ENCODE measurements around the gene VPS13C. TPM values are rescaled to one million over a fixed set of nuclear protein-coding genes. Genes with fewer than 3 reads are reported as not detected.
"Not testable (repeated sequence)": the region's sequence is repeated elsewhere in the genome, so short reads cannot be mapped to it uniquely, and the experiment has no call there.

Gene VPS13C
- total and polyA plus RNA-seq, 2 experiments from 2014 or later: 8.7 to 21.7 TPM

GRCh38 chr15:62052713-62053112 is 7.5 kb downstream of the VPS13C start:
- TF ChIP-seq EZH2 (IDR thresholded peaks at IDR 0.05; ENCODE audit: insufficient read depth, poor library complexity, severe bottlenecking) (no peak), EZH2phosphoT487 (IDR thresholded peaks at IDR 0.05; ENCODE audit: insufficient read depth, low read depth) (no peak)
- Histone ChIP-seq H3K4me1 (ENCODE audit: insufficient read depth) (no peaks in the 10 kb centered on the region), H3K9ac (no peak overlapping the region), H3K36me3 (ENCODE audit: low read depth) (no peaks in the 10 kb centered on the region), H3K4me3 (no peak overlapping the region), H3K27ac (no peak overlapping the region), H3F3A (ENCODE audit: insufficient read depth) (no peaks in the 10 kb centered on the region), H4K20me1 (ENCODE audit: insufficient read depth) (no peaks in the 10 kb centered on the region), H3K9me3 (ENCODE audit: low read depth) (no peaks in the 10 kb centered on the region), H3K4me2 (ENCODE audit: unreplicated experiment) (no peak overlapping the region), H3K27me3 (replicated peaks; ENCODE audit: insufficient read depth) (no peaks in the 10 kb centered on the region), H2AFZ (no peak overlapping the region), H3K9me2 (ENCODE audit: insufficient read depth) (no peaks in the 10 kb centered on the region), H3K79me2 (ENCODE audit: insufficient read depth) (peaks cover 77% of the 10 kb centered on the region)
- DNase-seq: no peak
- WGBS, 2 experiments (ENCODE audit: low coverage in 1 of 2, low lambda C conversion rate in 2 of 2, missing lambda C conversion rate in 2 of 2): 96 to 98% methylated on average over 1 of the region's 1 CpG
- in situ Hi-C loops (cut with MboI): no loop called here

- no peaks in the 10 kb centered on the region for H3K27me3 ChIP-seq (replicated peaks; ENCODE audit: insufficient read depth)
- no peaks in the 10 kb centered on the region for H3K4me1 ChIP-seq (ENCODE audit: insufficient read depth)
- TF ChIP-seq EZH2 (IDR thresholded peaks at IDR 0.05; ENCODE audit: insufficient read depth, poor library complexity, severe bottlenecking) (no peak), EZH2phosphoT487 (IDR thresholded peaks at IDR 0.05; ENCODE audit: insufficient read depth, low read depth) (no peak)
- no peak overlapping the region for H3K4me2 ChIP-seq (ENCODE audit: unreplicated experiment)
- H2AFZ ChIP-seq: no peak overlapping the region
- no peak for DNase-seq
- H4K20me1 ChIP-seq (ENCODE audit: insufficient read depth): no peaks in the 10 kb centered on the region
- H3K36me3 ChIP-seq (ENCODE audit: low read depth): no peaks in the 10 kb centered on the region
- H3F3A ChIP-seq (ENCODE audit: insufficient read depth): no peaks in the 10 kb centered on the region
- H3K9me2 ChIP-seq (ENCODE audit: insufficient read depth): no peaks in the 10 kb centered on the region
- H3K79me2 ChIP-seq (ENCODE audit: insufficient read depth): peaks cover 78% of the 10 kb centered on the region
- 98 to 100% methylated on average over 4 of the region's 4 CpGs for WGBS, 2 experiments (ENCODE audit: low coverage in 1 of 2, low lambda C conversion rate in 2 of 2, missing lambda C conversion rate in 2 of 2)
- in situ Hi-C loops (cut with MboI): no loop called here
- H3K9ac ChIP-seq: no peak overlapping the region
- no peak overlapping the region for H3K4me3 ChIP-seq
- H3K9me3 ChIP-seq (ENCODE audit: low read depth): no peaks in the 10 kb centered on the region
- H3K27ac ChIP-seq: no peak overlapping the region
Observed at GRCh38 chr15:62051166-62051565, 9.1 kb downstream of the VPS13C start.

GRCh38 chr15:62050115-62050514 is 10.1 kb downstream of the VPS13C start:
- H3K9ac ChIP-seq: no peak overlapping the region

GRCh38 chr15:62048254-62048653 is 12.0 kb downstream of the VPS13C start:
- H3K4me3 ChIP-seq; H2AFZ ChIP-seq; H3K36me3 ChIP-seq (ENCODE audit: low read depth); H3K9ac ChIP-seq; DNase-seq; H4K20me1 ChIP-seq (ENCODE audit: insufficient read depth); H3K27me3 ChIP-seq (replicated peaks; ENCODE audit: insufficient read depth); H3K9me2 ChIP-seq (ENCODE audit: insufficient read depth); H3F3A ChIP-seq (ENCODE audit: insufficient read depth); H3K4me2 ChIP-seq (ENCODE audit: unreplicated experiment); H3K9me3 ChIP-seq (ENCODE audit: low read depth); H3K27ac ChIP-seq; in situ Hi-C loops (cut with MboI); H3K4me1 ChIP-seq (ENCODE audit: insufficient read depth): not testable (repeated sequence)
- WGBS, 2 experiments (ENCODE audit: low coverage in 1 of 2, low lambda C conversion rate in 2 of 2, missing lambda C conversion rate in 2 of 2): 84 to 96% methylated on average over 4 of the region's 4 CpGs
- H3K79me2 ChIP-seq (ENCODE audit: insufficient read depth): peaks cover 60% of the 10 kb centered on the region

More at GRCh38 chr15:62050115-62050514, 10.1 kb downstream of the VPS13C start:
- no peaks in the 10 kb centered on the region for H3K9me2 ChIP-seq (ENCODE audit: insufficient read depth)
- in situ Hi-C loops (cut with MboI): no loop called here
- H3F3A ChIP-seq (ENCODE audit: insufficient read depth): no peaks in the 10 kb centered on the region
- no peak overlapping the region for H3K4me3 ChIP-seq
- peaks cover 78% of the 10 kb centered on the region for H3K79me2 ChIP-seq (ENCODE audit: insufficient read depth)
- no peaks in the 10 kb centered on the region for H3K9me3 ChIP-seq (ENCODE audit: low read depth)
- TF ChIP-seq EZH2 (IDR thresholded peaks at IDR 0.05; ENCODE audit: insufficient read depth, poor library complexity, severe bottlenecking) (no peak), EZH2phosphoT487 (IDR thresholded peaks at IDR 0.05; ENCODE audit: insufficient read depth, low read depth) (no peak)
- no peak overlapping the region for H3K27ac ChIP-seq
- H3K27me3 ChIP-seq (replicated peaks; ENCODE audit: insufficient read depth): no peaks in the 10 kb centered on the region
- 100% methylated on average over 1 of the region's 1 CpG for WGBS, 2 experiments (ENCODE audit: low coverage in 1 of 2, low lambda C conversion rate in 2 of 2, missing lambda C conversion rate in 2 of 2)
- H3K36me3 ChIP-seq (ENCODE audit: low read depth): no peaks in the 10 kb centered on the region
- no peak overlapping the region for H2AFZ ChIP-seq
- no peak overlapping the region for H3K4me2 ChIP-seq (ENCODE audit: unreplicated experiment)
- no peak for DNase-seq
- H4K20me1 ChIP-seq (ENCODE audit: insufficient read depth): no peaks in the 10 kb centered on the region
- no peaks in the 10 kb centered on the region for H3K4me1 ChIP-seq (ENCODE audit: insufficient read depth)

GRCh38 chr15:62047282-62047827 is 12.9 kb downstream of the VPS13C start:
- Histone ChIP-seq H3K9ac (no peak overlapping the region), H3K9me3 (ENCODE audit: low read depth) (no peaks in the 10 kb centered on the region), H3K27me3 (replicated peaks; ENCODE audit: insufficient read depth) (no peaks in the 10 kb centered on the region), H2AFZ (no peak overlapping the region), H3F3A (ENCODE audit: insufficient read depth) (no peaks in the 10 kb centered on the region), H3K9me2 (ENCODE audit: insufficient read depth) (no peaks in the 10 kb centered on the region), H3K4me2 (ENCODE audit: unreplicated experiment) (no peak overlapping the region), H4K20me1 (ENCODE audit: insufficient read depth) (no peaks in the 10 kb centered on the region), H3K4me1 (ENCODE audit: insufficient read depth) (no peaks in the 10 kb centered on the region), H3K27ac (no peak overlapping the region), H3K4me3 (no peak overlapping the region), H3K36me3 (ENCODE audit: low read depth) (no peaks in the 10 kb centered on the region), H3K79me2 (ENCODE audit: insufficient read depth) (peaks cover 51% of the 10 kb centered on the region)
- WGBS, 2 experiments (ENCODE audit: low coverage in 1 of 2, low lambda C conversion rate in 2 of 2, missing lambda C conversion rate in 2 of 2): 66 to 81% methylated on average over 2 of the region's 2 CpGs
- no peak for DNase-seq
- in situ Hi-C loops (cut with MboI): no loop called here
- TF ChIP-seq EZH2 (IDR thresholded peaks at IDR 0.05; ENCODE audit: insufficient read depth, poor library complexity, severe bottlenecking) (no peak), EZH2phosphoT487 (IDR thresholded peaks at IDR 0.05; ENCODE audit: insufficient read depth, low read depth) (no peak)
